Activated CD4-positive, alpha-beta T cell treated with anti-CD3 and anti-CD28 coated beads, Interleukin-2, Interleukin-6, amounts not matched to agents 100 ng/mL and 50 ng/mL, durations not matched to agents 16 hours and 8 hours (primary cell): ENCODE data around the gene MYO1F.
"Not testable (repeated sequence)": the region's sequence is repeated elsewhere in the genome, so short reads cannot be mapped to it uniquely, and the experiment has no call there.

Experiments used
- DNase-seq: peaks from one replicate; pipeline ENCODE4 v3.0.0-alpha.2; 2020

Gene MYO1F

GRCh38 chr19:8596168-8596567 lies 18.9 kb upstream of the MYO1F start:
- no peak for DNase-seq

GRCh38 chr19:8595651-8596050 lies 18.4 kb upstream of the MYO1F start:
- no peak for DNase-seq

- no peak for DNase-seq
These were observed 16.7 kb upstream of the MYO1F start for GRCh38 chr19:8593931-8594330.

GRCh38 chr19:8592231-8593009 lies 15.2 kb upstream of the MYO1F start:
- DNase-seq = peak; percentile 74

- DNase-seq = no peak
These were observed 12.0 kb upstream of the MYO1F start for GRCh38 chr19:8589177-8589714.

- peak; percentile 74 for DNase-seq
These were observed 8.9 kb upstream of the MYO1F start for GRCh38 chr19:8585894-8586750.

GRCh38 chr19:8584965-8585893 lies 8.0 kb upstream of the MYO1F start:
- DNase-seq = no peak

GRCh38 chr19:8580710-8581281 lies 3.6 kb upstream of the MYO1F start:
- peak; percentile 91 for DNase-seq

GRCh38 chr19:8578642-8579265 lies 1.5 kb upstream of the MYO1F start:
- peak; percentile 87 for DNase-seq

- DNase-seq = no peak
These were observed 499 bp upstream of the MYO1F start for GRCh38 chr19:8577741-8578140.

- peak; percentile 42 for DNase-seq
These were observed 809 bp downstream of the MYO1F start for GRCh38 chr19:8576273-8576993.

GRCh38 chr19:8575467-8575997 lies 1.7 kb downstream of the MYO1F start:
- peak; percentile 77 for DNase-seq

GRCh38 chr19:8574619-8574922 lies 2.7 kb downstream of the MYO1F start:
- DNase-seq = not testable (repeated sequence)

GRCh38 chr19:8573316-8573715 lies 3.9 kb downstream of the MYO1F start:
- peak; percentile 31 for DNase-seq

- peak; percentile 85 for DNase-seq
These were observed 6.2 kb downstream of the MYO1F start for GRCh38 chr19:8571006-8571411.

- peak; percentile 93 for DNase-seq
These were observed 8.0 kb downstream of the MYO1F start for GRCh38 chr19:8569066-8569771.

GRCh38 chr19:8567522-8568172 lies 9.6 kb downstream of the MYO1F start:
- DNase-seq = no peak

- no peak for DNase-seq
These were observed 10.4 kb downstream of the MYO1F start for GRCh38 chr19:8566855-8567254.

GRCh38 chr19:8564866-8565265 lies 12.4 kb downstream of the MYO1F start:
- DNase-seq = not testable (repeated sequence)
